Measurements from ENCODE around the gene FUBP1. TPM values are rescaled to one million over a fixed set of nuclear protein-coding genes. Genes with fewer than 3 reads are reported as not detected.

The FUBP1 gene
- total RNA-seq, 3 donors from 2014 or later, result 96.0 to 186 (median 156) TPM

DNA sequence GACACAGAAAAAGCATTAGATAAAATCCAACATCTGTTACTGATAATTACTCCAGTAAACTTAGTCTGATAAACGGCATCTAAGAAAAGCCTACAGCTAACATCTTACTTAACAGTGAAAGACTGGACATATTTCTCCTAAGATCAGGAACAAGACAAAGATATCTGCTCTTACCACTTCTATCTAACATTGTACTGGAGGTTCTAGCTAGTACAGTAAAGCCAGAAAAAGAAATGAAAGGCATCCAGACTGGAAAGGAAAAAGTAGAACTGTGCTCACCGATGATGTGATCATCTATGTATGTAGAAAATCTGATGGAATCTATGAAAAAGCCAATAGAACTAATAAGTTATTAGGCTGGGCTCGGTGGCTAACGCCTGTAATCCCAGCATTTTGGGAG lies 68.8 kb downstream of the FUBP1 start:
- H3K4me1 ChIP-seq, result no peaks in the 10 kb centered on the region
- no peak overlapping the region for H3K27ac ChIP-seq
- H3K27me3 ChIP-seq, result no peaks in the 10 kb centered on the region
- H3K9me3 ChIP-seq, result no peaks in the 10 kb centered on the region
- H3K36me3 ChIP-seq, result no peaks in the 10 kb centered on the region
- TF ChIP-seq POLR2AphosphoS5 (IDR thresholded peaks at IDR 0.05), result no peak
- TF ChIP-seq POLR2A (IDR thresholded peaks at IDR 0.05), result no peak
- TF ChIP-seq, protein P1, sequence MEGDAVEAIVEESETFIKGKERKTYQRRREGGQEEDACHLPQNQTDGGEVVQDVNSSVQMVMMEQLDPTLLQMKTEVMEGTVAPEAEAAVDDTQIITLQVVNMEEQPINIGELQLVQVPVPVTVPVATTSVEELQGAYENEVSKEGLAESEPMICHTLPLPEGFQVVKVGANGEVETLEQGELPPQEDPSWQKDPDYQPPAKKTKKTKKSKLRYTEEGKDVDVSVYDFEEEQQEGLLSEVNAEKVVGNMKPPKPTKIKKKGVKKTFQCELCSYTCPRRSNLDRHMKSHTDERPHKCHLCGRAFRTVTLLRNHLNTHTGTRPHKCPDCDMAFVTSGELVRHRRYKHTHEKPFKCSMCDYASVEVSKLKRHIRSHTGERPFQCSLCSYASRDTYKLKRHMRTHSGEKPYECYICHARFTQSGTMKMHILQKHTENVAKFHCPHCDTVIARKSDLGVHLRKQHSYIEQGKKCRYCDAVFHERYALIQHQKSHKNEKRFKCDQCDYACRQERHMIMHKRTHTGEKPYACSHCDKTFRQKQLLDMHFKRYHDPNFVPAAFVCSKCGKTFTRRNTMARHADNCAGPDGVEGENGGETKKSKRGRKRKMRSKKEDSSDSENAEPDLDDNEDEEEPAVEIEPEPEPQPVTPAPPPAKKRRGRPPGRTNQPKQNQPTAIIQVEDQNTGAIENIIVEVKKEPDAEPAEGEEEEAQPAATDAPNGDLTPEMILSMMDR (IDR thresholded peaks at IDR 0.05), result no peak
- no peak for DNase-seq (ENCODE audit: low spot score in 2 of 2)
- H3K4me3 ChIP-seq, result no peak overlapping the region
- intact Hi-C loops (cut with DNase I; ENCODE audit: low total_unique reads), result no loop called here

DNA sequence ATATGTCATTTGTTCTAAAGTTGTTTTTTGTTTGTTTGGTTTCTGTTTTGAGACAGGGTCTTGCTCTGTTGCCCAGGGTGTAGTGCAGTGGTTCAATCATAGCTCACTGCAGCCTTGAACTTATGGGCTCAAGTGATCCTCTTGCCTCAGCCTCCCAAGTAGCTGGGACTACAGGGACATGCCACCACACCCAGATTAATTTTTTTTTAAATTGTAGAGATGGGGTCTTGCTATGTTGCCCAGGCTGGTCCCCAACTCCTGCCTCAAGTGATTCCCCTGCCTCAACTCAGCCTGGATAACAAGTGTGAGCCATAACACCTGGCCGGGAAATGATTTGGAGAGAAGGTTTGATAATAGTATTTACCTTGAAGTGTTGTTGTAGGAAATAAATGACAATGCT lies 72.2 kb downstream of the FUBP1 start:
- Histone ChIP-seq H3K27me3 (no peaks in the 10 kb centered on the region), H3K9me3 (no peaks in the 10 kb centered on the region), H3K36me3 (no peaks in the 10 kb centered on the region), H3K4me3 (no peak overlapping the region), H3K27ac (no peak overlapping the region), H3K4me1 (no peaks in the 10 kb centered on the region)
- no peak for TF ChIP-seq POLR2A (IDR thresholded peaks at IDR 0.05)
- no peak for TF ChIP-seq POLR2AphosphoS5 (IDR thresholded peaks at IDR 0.05)
- TF ChIP-seq, protein P1 (IDR thresholded peaks at IDR 0.05), result no peak
- intact Hi-C loops (cut with DNase I; ENCODE audit: low total_unique reads), result no loop called here
- no peak for DNase-seq (ENCODE audit: low spot score in 2 of 2)

DNA sequence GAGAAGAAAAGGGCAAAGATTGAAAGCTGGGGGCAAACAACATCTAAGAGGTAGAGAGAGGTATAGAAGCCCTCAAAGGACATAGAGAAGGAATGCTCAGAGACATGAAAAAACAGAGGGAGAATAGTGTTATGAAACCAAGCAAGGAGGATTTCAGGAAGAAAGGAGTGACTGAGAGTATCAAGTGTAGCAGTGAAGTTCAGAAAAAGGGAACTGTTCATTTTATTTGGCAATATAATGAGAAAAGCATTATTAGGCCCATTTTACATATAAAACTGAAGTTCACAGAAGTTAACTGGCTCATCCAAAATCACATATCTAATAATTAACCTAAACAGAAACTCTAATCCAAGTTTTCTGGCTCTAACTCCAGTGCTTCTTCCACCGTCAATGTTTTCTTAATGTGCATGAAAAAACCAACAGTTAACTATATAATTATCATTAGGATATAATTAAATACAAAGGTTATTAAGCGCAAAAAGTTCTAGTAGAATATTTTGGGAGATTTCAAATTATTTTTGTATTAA lies 72.8 kb downstream of the FUBP1 start:
- TF ChIP-seq POLR2AphosphoS5 (IDR thresholded peaks at IDR 0.05) (no peak), POLR2A (IDR thresholded peaks at IDR 0.05) (no peak)
- TF ChIP-seq, protein P1 (IDR thresholded peaks at IDR 0.05), result no peak
- no peaks in the 10 kb centered on the region for H3K36me3 ChIP-seq
- no peaks in the 10 kb centered on the region for H3K27me3 ChIP-seq
- no peak for DNase-seq (ENCODE audit: low spot score in 2 of 2)
- H3K27ac ChIP-seq, result no peak overlapping the region
- intact Hi-C loops (cut with DNase I; ENCODE audit: low total_unique reads), result no loop called here
- H3K4me3 ChIP-seq, result no peak overlapping the region
- no peaks in the 10 kb centered on the region for H3K4me1 ChIP-seq
- no peaks in the 10 kb centered on the region for H3K9me3 ChIP-seq

DNA sequence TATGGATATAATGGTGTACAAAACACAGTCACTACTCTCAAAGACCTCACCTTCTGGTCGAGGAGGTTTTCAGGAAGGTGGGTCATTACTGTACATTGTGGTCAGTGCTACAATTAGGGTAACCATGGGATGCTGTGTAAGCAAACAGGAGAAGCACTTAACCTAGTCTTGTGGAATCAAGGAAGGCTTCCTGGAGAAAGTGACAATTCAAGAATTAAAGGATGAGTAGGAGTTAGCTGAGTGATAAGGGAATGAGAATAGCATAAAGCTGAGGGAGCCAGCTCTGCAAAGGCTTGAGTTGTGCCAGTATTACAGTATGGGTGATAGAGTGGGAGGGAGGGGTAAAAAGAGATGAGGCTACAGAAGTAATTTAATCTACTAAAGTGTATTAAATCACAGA lies 73.3 kb downstream of the FUBP1 start:
- no peaks in the 10 kb centered on the region for H3K9me3 ChIP-seq
- TF ChIP-seq, protein P1 (IDR thresholded peaks at IDR 0.05), result no peak
- no peak for TF ChIP-seq POLR2AphosphoS5 (IDR thresholded peaks at IDR 0.05)
- no peak for TF ChIP-seq POLR2A (IDR thresholded peaks at IDR 0.05)
- H3K4me3 ChIP-seq, result no peak overlapping the region
- DNase-seq (ENCODE audit: low spot score in 2 of 2), result no peak
- H3K4me1 ChIP-seq, result no peaks in the 10 kb centered on the region
- H3K27ac ChIP-seq, result no peak overlapping the region
- no peaks in the 10 kb centered on the region for H3K27me3 ChIP-seq
- intact Hi-C loops (cut with DNase I; ENCODE audit: low total_unique reads), result no loop called here
- no peaks in the 10 kb centered on the region for H3K36me3 ChIP-seq

DNA sequence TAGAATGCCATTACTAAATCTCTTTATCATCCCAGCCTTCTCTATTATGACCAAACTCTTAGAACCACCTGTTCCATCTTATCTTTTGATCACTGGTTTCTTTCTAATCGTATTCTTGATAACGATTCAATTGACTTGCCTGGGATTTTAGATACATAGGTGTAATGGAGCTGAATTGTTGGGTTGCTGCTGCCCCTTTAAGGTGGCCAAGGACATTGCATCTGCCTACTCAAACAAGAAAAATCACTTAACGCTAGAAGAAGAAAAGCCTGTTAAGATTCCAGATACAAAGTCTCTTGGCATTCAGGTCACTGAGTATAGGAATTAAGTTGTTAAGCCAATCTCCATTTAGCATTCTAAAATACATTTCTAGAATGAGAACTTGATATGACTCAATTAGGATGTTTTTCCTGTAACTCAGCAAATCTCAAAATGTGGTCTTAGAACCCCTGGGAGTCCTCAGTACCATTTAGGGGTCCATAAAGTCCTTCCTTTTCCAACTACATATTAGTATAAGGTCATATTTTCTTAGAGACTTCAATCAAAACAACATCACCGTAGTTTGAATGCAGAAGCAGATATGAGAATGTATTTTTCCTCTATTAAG lies 78.1 kb downstream of the FUBP1 start:
- no peak overlapping the region for H3K27ac ChIP-seq
- no peak overlapping the region for H3K4me3 ChIP-seq
- H3K36me3 ChIP-seq, result no peaks in the 10 kb centered on the region
- H3K27me3 ChIP-seq, result no peaks in the 10 kb centered on the region
- TF ChIP-seq POLR2A (IDR thresholded peaks at IDR 0.05), result no peak
- TF ChIP-seq, protein P1 (IDR thresholded peaks at IDR 0.05), result peak; percentile 16 to 52 (median 48)
- TF ChIP-seq POLR2AphosphoS5 (IDR thresholded peaks at IDR 0.05), result no peak
- intact Hi-C loops (cut with DNase I; ENCODE audit: low total_unique reads), result no loop called here
- no peaks in the 10 kb centered on the region for H3K9me3 ChIP-seq
- no peaks in the 10 kb centered on the region for H3K4me1 ChIP-seq
- DNase-seq (ENCODE audit: low spot score in 2 of 2), result no peak
